COR-L47 (cell line): Measurements from ENCODE around the gene PCED1B.
"Not testable (repeated sequence)": the region's sequence is repeated elsewhere in the genome, so short reads cannot be mapped to it uniquely, and the experiment has no call there.

ENCODE experiments used
- DNase-seq: peaks from one replicate; lab custom pipeline; 2025; lab: John Stamatoyannopoulos, UW

The PCED1B gene

GRCh38 chr12:47088021-47088944, 8.9 kb downstream of the PCED1B start:
- peak; percentile 87 for DNase-seq

- DNase-seq, result no peak
Observed at GRCh38 chr12:47091009-47091408, 11.6 kb downstream of the PCED1B start.

- DNase-seq, result no peak
Observed at GRCh38 chr12:47094804-47095203, 15.4 kb downstream of the PCED1B start.

- DNase-seq, result no peak
Observed at GRCh38 chr12:47095446-47096236, 16.2 kb downstream of the PCED1B start.

GRCh38 chr12:47097276-47097896, 18.0 kb downstream of the PCED1B start:
- no peak for DNase-seq

- no peak for DNase-seq
Observed at GRCh38 chr12:47098099-47098498, 18.7 kb downstream of the PCED1B start.

GRCh38 chr12:47099610-47100009, 20.2 kb downstream of the PCED1B start:
- DNase-seq, result no peak

GRCh38 chr12:47100160-47100559, 20.7 kb downstream of the PCED1B start:
- no peak for DNase-seq

GRCh38 chr12:47102406-47102805, 23.0 kb downstream of the PCED1B start:
- no peak for DNase-seq

GRCh38 chr12:47102845-47103651, 23.6 kb downstream of the PCED1B start:
- DNase-seq, result no peak

GRCh38 chr12:47105914-47106674, 26.7 kb downstream of the PCED1B start:
- peak; percentile 66 for DNase-seq

GRCh38 chr12:47107446-47107845, 28.0 kb downstream of the PCED1B start:
- no peak for DNase-seq

- DNase-seq, result no peak
Observed at GRCh38 chr12:47107926-47108325, 28.5 kb downstream of the PCED1B start.

GRCh38 chr12:47110011-47110541, 30.7 kb downstream of the PCED1B start:
- DNase-seq, result no peak

GRCh38 chr12:47110718-47111391, 31.4 kb downstream of the PCED1B start:
- DNase-seq, result no peak

- no peak for DNase-seq
Observed at GRCh38 chr12:47111392-47111778, 32.0 kb downstream of the PCED1B start.

- no peak for DNase-seq
Observed at GRCh38 chr12:47111854-47112253, 32.4 kb downstream of the PCED1B start.

GRCh38 chr12:47112679-47113078, 33.3 kb downstream of the PCED1B start:
- DNase-seq, result no peak

GRCh38 chr12:47114481-47114892, 35.1 kb downstream of the PCED1B start:
- no peak for DNase-seq

- not testable (repeated sequence) for DNase-seq
Observed at GRCh38 chr12:47117305-47117704, 37.9 kb downstream of the PCED1B start.
